Caco-2 (cell line): Measurements from ENCODE around the gene LYPD6. TPM values are rescaled to one million over a fixed set of nuclear protein-coding genes. Genes with fewer than 3 reads are reported as not detected.

Experiments used
- BruUV-seq: library from RNA; stranded (reverse); fragments of 400-500 nt; replicated peaks from 2 replicates; lab custom pipeline; 2021; lab: Mats Ljungman, UMichigan
- CTCF ChIA-PET: fragments of 300-600 bp; sonication (Branson Sonifier 250); formaldehyde crosslinking; loops from one replicate; lab custom pipeline; 2022; ENCODE audit warnings: antibody characterized with exemption; lab: Charles Lee
- POLR2A ChIA-PET: fragments of 300-600 bp; sonication (Branson Sonifier 250); formaldehyde crosslinking; loops from one replicate; lab custom pipeline; 2022; ENCODE audit warnings: antibody characterized with exemption; lab: Charles Lee
- DNase-seq, 2 experiments: peaks; one replicate each; pipeline versions ENCODE4 v3.0.0 to v3.0.0-alpha.2; 2020 to 2022
- H3K27me3 ChIP-seq: replicated peaks from 2 replicates; pipeline ENCODE4 v1.6.0; 2011; ENCODE audit warnings: low read length; ENCODE audit not compliant: control insufficient read depth, insufficient read depth
- H3K36me3 ChIP-seq: 2 replicates; pipeline ENCODE4 v1.5.1; 2011; ENCODE audit warnings: low read length; ENCODE audit not compliant: control insufficient read depth, insufficient read depth
- H3K4me1 ChIP-seq: fragments of 250-450 bp; sonication (Bioruptor Pico); 2 replicates; pipeline ENCODE4 v1.5.1; 2020; ENCODE audit warnings: mild to moderate bottlenecking
- H3K4me3 ChIP-seq: 2 replicates; pipeline ENCODE4 v1.5.1; 2011; ENCODE audit warnings: low read depth, mild to moderate bottlenecking, control low read depth, low read length
- H3K9me3 ChIP-seq: fragments of 250-450 bp; sonication (Bioruptor Pico); 2 replicates; pipeline ENCODE4 v1.5.1; 2020; ENCODE audit warnings: mild to moderate bottlenecking, moderate library complexity
- H3K27ac Mint-ChIP-seq: one replicate; pipeline ENCODE4 v1.8.0; 2022; ENCODE audit warnings: mixed read lengths; ENCODE audit not compliant: unreplicated experiment
- H3K27me3 Mint-ChIP-seq: one replicate; pipeline ENCODE4 v1.8.0; 2022; ENCODE audit warnings: mixed read lengths; ENCODE audit not compliant: insufficient read depth, unreplicated experiment
- H3K36me3 Mint-ChIP-seq: one replicate; pipeline ENCODE4 v1.8.0; 2022; ENCODE audit warnings: mild to moderate bottlenecking, mixed read lengths; ENCODE audit not compliant: insufficient read depth, unreplicated experiment
- H3K4me1 Mint-ChIP-seq: one replicate; pipeline ENCODE4 v1.8.0; 2022; ENCODE audit warnings: low read depth, mixed read lengths; ENCODE audit not compliant: unreplicated experiment
- H3K4me3 Mint-ChIP-seq: one replicate; pipeline ENCODE4 v1.8.0; 2022; ENCODE audit warnings: mild to moderate bottlenecking, moderate library complexity, mixed read lengths; ENCODE audit not compliant: unreplicated experiment
- H3K9me3 Mint-ChIP-seq: one replicate; pipeline ENCODE4 v1.8.0; 2022; ENCODE audit warnings: mixed read lengths; ENCODE audit not compliant: unreplicated experiment
- CTCF ChIP-seq, 2 experiments: fragments of 200-600 bp in 1 of 2; IDR thresholded peaks; 1 replicate in 1 of 2; 2 replicates in 1 of 2; pipeline versions ENCODE4 v1.5.1 to v1.8.0; 2011 to 2022; ENCODE audit warnings: antibody characterized with exemption in 1 of 2, control low read depth in 1 of 2, inconsistent platforms in 1 of 2, low read depth in 1 of 2, low read length in 1 of 2, mild to moderate bottlenecking in 1 of 2, moderate library complexity in 1 of 2; ENCODE audit not compliant: insufficient read depth in 1 of 2, severe bottlenecking in 1 of 2, unreplicated experiment in 1 of 2
- intact Hi-C: fragments of 100-400 bp; cut with micrococcal nuclease; formaldehyde crosslinking; loops from one replicate; pipeline ENCODE4 v1.10.0; 2022; ENCODE audit not compliant: unreplicated experiment
- total RNA-seq: library from RNA; stranded (reverse); gene quantifications from 2 replicates; pipeline ENCODE4 v1.2.3, GENCODE V29; 2022

Gene LYPD6
- total RNA-seq, 1 experiment from 2014 or later, result 9.0 TPM

DNA sequence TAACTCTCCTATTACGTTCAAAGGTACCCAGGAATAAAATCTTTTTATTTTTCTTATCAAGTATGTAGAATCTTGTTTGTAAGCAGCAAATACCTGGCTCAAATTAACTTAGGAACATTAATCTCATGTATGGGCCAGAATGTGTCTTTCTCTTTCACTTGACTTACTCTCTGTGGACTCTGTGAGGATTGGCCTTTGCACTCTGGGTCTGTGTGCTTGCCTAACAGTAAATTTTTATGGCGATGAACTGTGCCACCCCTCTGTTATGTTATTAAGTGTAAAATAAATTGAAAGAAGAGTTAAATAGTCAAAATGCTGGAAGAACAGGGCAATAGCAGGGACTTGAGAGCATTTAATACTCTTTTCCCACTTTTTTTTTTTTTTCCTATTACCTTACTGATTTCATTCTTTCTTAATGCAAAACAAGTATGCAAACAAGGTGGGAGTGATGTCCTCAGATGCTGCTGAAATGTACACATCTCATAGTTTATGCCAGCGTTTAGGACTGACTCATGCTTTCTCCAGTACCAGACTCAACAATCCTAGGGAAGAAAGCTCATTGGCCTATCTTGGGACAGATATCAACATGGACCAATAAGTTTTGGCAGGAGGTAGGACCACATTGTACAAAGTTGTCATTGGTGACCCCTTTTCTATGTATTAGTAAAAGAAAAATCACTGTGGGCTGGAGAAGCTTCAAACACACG lies 25.5 kb downstream of the LYPD6 start:
- H3K4me3 ChIP-seq, result no peak overlapping the region
- Mint-ChIP-seq H3K4me1 (peaks cover 6% of the 10 kb centered on the region), H3K27ac (no peak overlapping the region), H3K4me3 (no peak overlapping the region), H3K27me3 (no peaks in the 10 kb centered on the region), H3K9me3 (no peaks in the 10 kb centered on the region), H3K36me3 (no peaks in the 10 kb centered on the region)
- H3K4me1 ChIP-seq, result peaks cover 8% of the 10 kb centered on the region
- H3K9me3 ChIP-seq, result no peaks in the 10 kb centered on the region; the same call in 1 of the 2 replicates
- no peaks in the 10 kb centered on the region for H3K36me3 ChIP-seq
- intact Hi-C loops, result no loop called here
- POLR2A ChIA-PET, result no interaction called here
- no peaks in the 10 kb centered on the region for H3K27me3 ChIP-seq
- no peak for DNase-seq
- TF ChIP-seq CTCF (IDR thresholded peaks at IDR 0.05; ENCODE audit: insufficient read depth in 1 of 2, low read depth in 1 of 2, low read length in 1 of 2, severe bottlenecking in 1 of 2, unreplicated experiment in 1 of 2), result no peak
- BruUV-seq, result no TSS peak
- CTCF ChIA-PET, result no interaction called here

DNA sequence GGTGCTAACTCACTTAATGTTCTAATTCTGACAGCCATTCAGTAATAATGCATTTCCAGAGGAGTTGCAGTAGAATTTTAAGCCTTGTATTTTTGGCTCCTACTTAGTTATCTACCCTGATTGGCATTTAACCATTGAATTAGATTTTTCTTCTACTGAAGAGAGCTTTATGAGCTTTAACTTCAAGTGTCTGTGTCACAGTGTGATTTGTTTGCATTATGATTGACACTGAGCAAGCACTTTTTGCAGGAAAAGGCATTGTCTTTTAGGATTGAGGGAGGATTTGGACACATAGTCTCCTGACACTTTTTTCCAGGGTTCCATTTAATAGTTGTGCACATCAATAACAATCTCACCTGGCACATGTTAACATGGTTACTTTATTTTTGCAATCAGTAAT lies 26.7 kb downstream of the LYPD6 start:
- TF ChIP-seq CTCF (IDR thresholded peaks at IDR 0.05; ENCODE audit: insufficient read depth in 1 of 2, low read depth in 1 of 2, low read length in 1 of 2, severe bottlenecking in 1 of 2, unreplicated experiment in 1 of 2), result no peak
- POLR2A ChIA-PET, result no interaction called here
- no peak overlapping the region for H3K4me3 Mint-ChIP-seq

GRCh38 chr2:149360106-149360505 lies 29.7 kb downstream of the LYPD6 start:
- POLR2A ChIA-PET, result no interaction called here
- no peak for DNase-seq
- H3K4me1 ChIP-seq, result peaks cover 8% of the 10 kb centered on the region
- Mint-ChIP-seq H3K27ac (no peak overlapping the region), H3K36me3 (no peaks in the 10 kb centered on the region), H3K4me3 (no peak overlapping the region), H3K4me1 (peaks cover 6% of the 10 kb centered on the region), H3K9me3 (peaks cover 7% of the 10 kb centered on the region), H3K27me3 (no peaks in the 10 kb centered on the region)
- no TSS peak for BruUV-seq
- TF ChIP-seq CTCF (IDR thresholded peaks at IDR 0.05; ENCODE audit: insufficient read depth in 1 of 2, low read depth in 1 of 2, low read length in 1 of 2, severe bottlenecking in 1 of 2, unreplicated experiment in 1 of 2), result no peak
- H3K27me3 ChIP-seq, result no peaks in the 10 kb centered on the region
- intact Hi-C loops, result no loop called here
- H3K9me3 ChIP-seq, result no peaks in the 10 kb centered on the region; the same call in 1 of the 2 replicates
- no peaks in the 10 kb centered on the region for H3K36me3 ChIP-seq
- CTCF ChIA-PET, result no interaction called here
- no peak overlapping the region for H3K4me3 ChIP-seq

More for the DNA sequence above, 26.7 kb downstream of the LYPD6 start:
- Mint-ChIP-seq H3K27ac (no peak overlapping the region), H3K4me1 (peaks cover 6% of the 10 kb centered on the region), H3K27me3 (no peaks in the 10 kb centered on the region), H3K36me3 (no peaks in the 10 kb centered on the region), H3K9me3 (peaks cover 5% of the 10 kb centered on the region)
- BruUV-seq, result no TSS peak
- Histone ChIP-seq H3K27me3 (no peaks in the 10 kb centered on the region), H3K9me3 (no peaks in the 10 kb centered on the region; the same call in 1 of the 2 replicates), H3K36me3 (no peaks in the 10 kb centered on the region), H3K4me1 (peaks cover 8% of the 10 kb centered on the region), H3K4me3 (no peak overlapping the region)
- CTCF ChIA-PET, result no interaction called here
- no peak for DNase-seq
- intact Hi-C loops, result no loop called here
